Esophagus muscularis mucosa (tissue), 4 donors: ENCODE results near the gene ALDH3B1. TPM values are rescaled to one million over a fixed set of nuclear protein-coding genes. Genes with fewer than 3 reads are reported as not detected.
A peak's percentile ranks its signal among the peaks of the same experiment; 100 is the strongest.

Source experiments
- DNase-seq: peaks from one replicate; pipeline ENCODE4 v3.0.0-alpha.2; 2017; ENCODE audit errors: extremely low spot score
- H3K27ac ChIP-seq, 4 donors: fragments of 200-600 bp; sonication (generic); replicated peaks in 1 of 4; 1 replicate in 3 of 4; 2 replicates in 1 of 4; pipeline ENCODE4 v1.5.1; 2016 to 2019; ENCODE audit warnings: mild to moderate bottlenecking in 1 of 4
- H3K27me3 ChIP-seq, 4 donors: fragments of 200-600 bp; sonication (generic); one replicate each; pipeline versions ENCODE4 v1.5.1 to v1.6.0; 2016 to 2019
- H3K36me3 ChIP-seq, 4 donors: fragments of 200-600 bp; sonication (generic); one replicate each; pipeline ENCODE4 v1.5.1; 2016 to 2019
- H3K4me1 ChIP-seq, 4 donors: fragments of 200-600 bp; sonication (generic); one replicate each; pipeline ENCODE4 v1.5.1; 2016 to 2019
- H3K4me3 ChIP-seq, 4 donors: fragments of 200-600 bp; sonication (generic); 1 replicate in 2 of 4; 2 replicates in 2 of 4; pipeline ENCODE4 v1.5.1; 2016 to 2019; ENCODE audit warnings: mild to moderate bottlenecking in 4 of 4, moderate library complexity in 1 of 4
- H3K9me3 ChIP-seq, 4 donors: fragments of 200-600 bp; sonication (generic); 1 replicate in 3 of 4; 2 replicates in 1 of 4; pipeline ENCODE4 v1.5.1; 2016 to 2019
- EP300 ChIP-seq: sonication (generic); formaldehyde crosslinking; IDR thresholded peaks from one replicate; pipeline ENCODE4 v1.6.1; 2017; ENCODE audit warnings: antibody characterized with exemption
- POLR2A ChIP-seq: fragments of 450-650 bp; IDR thresholded peaks from one replicate; pipeline ENCODE4 v1.6.1; 2017; ENCODE audit warnings: antibody characterized with exemption, moderate library complexity, mild to moderate bottlenecking, low read depth
- POLR2AphosphoS5 ChIP-seq, 2 donors: sonication (generic); formaldehyde crosslinking; IDR thresholded peaks; one replicate each; pipeline ENCODE4 v1.6.1; 2017; ENCODE audit warnings: antibody characterized with exemption in 2 of 2
- WGBS: methylation state at CpG from one replicate; pipeline ENCODE4 v1.1.5; 2018; 5-methylcytosine and 5-hydroxymethylcytosine counted together
- intact Hi-C: fragments of 100-400 bp; cut with DNase I; formaldehyde crosslinking; loops from one replicate; pipeline ENCODE4 v1.15.1; 2023
- total RNA-seq, 4 donors: library from RNA; depleted of rRNA; stranded (reverse); fragments of >200 nt; gene quantifications; one replicate each; pipeline versions ENCODE4 v1.1.0 to v1.2.1, GENCODE V29; 2016
- TF ChIP-seq, protein P1 (sequence below), 3 experiments: fragments of 200-600 bp in 2 of 3; fragments of 450-650 bp in 1 of 3; sonication (generic) in 2 of 3; IDR thresholded peaks; one replicate each; pipeline ENCODE4 v1.5.1; 2017 to 2019; ENCODE audit warnings: antibody characterized with exemption in 3 of 3, mild to moderate bottlenecking in 2 of 3, moderate library complexity in 1 of 3

ALDH3B1 gene
- total RNA-seq, 4 donors from 2014 or later: 10.6 to 17.2 (median 12.6) TPM

- H3K27me3 ChIP-seq: no peaks in the 10 kb centered on the region
- no peaks in the 10 kb centered on the region for H3K36me3 ChIP-seq
- peaks cover 23 to 80% (median 65%) of the 10 kb centered on the region in 4 donors for H3K4me1 ChIP-seq
- TF ChIP-seq EP300: no peak
- TF ChIP-seq POLR2AphosphoS5 (IDR thresholded peaks at IDR 0.05): peak in 1 of 2 donors; percentile 8
- TF ChIP-seq, protein P1, sequence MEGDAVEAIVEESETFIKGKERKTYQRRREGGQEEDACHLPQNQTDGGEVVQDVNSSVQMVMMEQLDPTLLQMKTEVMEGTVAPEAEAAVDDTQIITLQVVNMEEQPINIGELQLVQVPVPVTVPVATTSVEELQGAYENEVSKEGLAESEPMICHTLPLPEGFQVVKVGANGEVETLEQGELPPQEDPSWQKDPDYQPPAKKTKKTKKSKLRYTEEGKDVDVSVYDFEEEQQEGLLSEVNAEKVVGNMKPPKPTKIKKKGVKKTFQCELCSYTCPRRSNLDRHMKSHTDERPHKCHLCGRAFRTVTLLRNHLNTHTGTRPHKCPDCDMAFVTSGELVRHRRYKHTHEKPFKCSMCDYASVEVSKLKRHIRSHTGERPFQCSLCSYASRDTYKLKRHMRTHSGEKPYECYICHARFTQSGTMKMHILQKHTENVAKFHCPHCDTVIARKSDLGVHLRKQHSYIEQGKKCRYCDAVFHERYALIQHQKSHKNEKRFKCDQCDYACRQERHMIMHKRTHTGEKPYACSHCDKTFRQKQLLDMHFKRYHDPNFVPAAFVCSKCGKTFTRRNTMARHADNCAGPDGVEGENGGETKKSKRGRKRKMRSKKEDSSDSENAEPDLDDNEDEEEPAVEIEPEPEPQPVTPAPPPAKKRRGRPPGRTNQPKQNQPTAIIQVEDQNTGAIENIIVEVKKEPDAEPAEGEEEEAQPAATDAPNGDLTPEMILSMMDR (IDR thresholded peaks at IDR 0.05): no peak
- no peak for TF ChIP-seq POLR2A
- DNase-seq: no peak
- 88% methylated on average over 11 of the region's 16 CpGs for WGBS
- H3K27ac ChIP-seq: peak overlapping the region; percentile 40 to 52 (median 46)
- no peaks in the 10 kb centered on the region for H3K9me3 ChIP-seq
- H3K4me3 ChIP-seq: no peak overlapping the region
- intact Hi-C loops: no loop called here
Measured at GRCh38 chr11:68012843-68013610, 2.9 kb downstream of the ALDH3B1 start.

- Histone ChIP-seq H3K27me3 (no peaks in the 10 kb centered on the region), H3K27ac (peak overlapping the region; percentile 40 to 52 (median 46)), H3K9me3 (no peaks in the 10 kb centered on the region), H3K4me1 (peaks cover 23 to 73% (median 65%) of the 10 kb centered on the region in 4 donors), H3K36me3 (no peaks in the 10 kb centered on the region), H3K4me3 (no peak overlapping the region)
- TF ChIP-seq, protein P1 (IDR thresholded peaks at IDR 0.05): no peak
- TF ChIP-seq POLR2A (no peak), POLR2AphosphoS5 (IDR thresholded peaks at IDR 0.05) (no peak), EP300 (no peak)
- DNase-seq: no peak
- WGBS: 96% methylated on average over 6 of the region's 14 CpGs
- intact Hi-C loops: no loop called here
Measured at GRCh38 chr11:68013611-68014156, 3.6 kb downstream of the ALDH3B1 start.

DNA sequence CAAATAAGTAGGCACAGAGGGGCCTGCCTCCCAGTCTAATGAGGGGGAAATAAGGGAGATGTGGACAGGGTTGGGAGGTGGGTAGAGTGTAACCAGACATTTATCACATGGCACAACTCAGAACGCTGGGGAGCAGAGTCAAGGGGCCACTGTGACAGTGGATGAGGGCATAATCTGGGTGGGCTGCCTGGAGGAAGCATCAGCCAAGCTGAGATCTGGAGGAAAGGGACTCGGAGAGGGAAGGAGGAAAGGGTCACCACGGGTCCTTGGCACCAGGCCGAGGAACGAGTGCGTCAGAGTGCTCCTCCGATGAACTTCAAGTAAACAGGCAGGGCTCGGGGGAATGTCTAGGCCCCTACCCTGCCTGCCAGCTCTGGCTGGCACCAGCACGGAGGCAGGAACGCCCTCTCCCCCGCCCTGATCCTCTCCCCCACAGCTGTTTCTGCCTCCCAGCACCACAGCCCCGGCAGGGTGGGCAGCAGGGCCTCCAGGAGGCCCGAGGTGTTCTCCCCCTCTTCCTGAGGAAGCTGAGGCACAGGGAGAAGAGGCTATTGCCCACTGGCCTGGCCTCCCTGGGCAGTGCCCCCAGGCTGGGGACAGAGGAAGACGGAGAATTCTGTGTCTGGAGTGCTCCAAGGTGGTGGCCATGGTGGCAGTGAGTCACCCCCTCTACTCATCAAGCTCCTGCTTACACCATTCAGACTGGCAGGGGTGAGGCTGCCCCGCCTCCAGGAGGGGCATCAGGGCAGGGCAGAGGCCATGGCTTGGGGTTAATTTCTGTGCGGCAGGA is 4.2 kb downstream of the ALDH3B1 start:
- DNase-seq: no peak
- Histone ChIP-seq H3K9me3 (no peaks in the 10 kb centered on the region), H3K27me3 (no peaks in the 10 kb centered on the region), H3K4me3 (no peak overlapping the region), H3K4me1 (peaks cover 22 to 68% (median 61%) of the 10 kb centered on the region in 4 donors), H3K27ac (peak overlapping the region; percentile 40 to 52 (median 46)), H3K36me3 (no peaks in the 10 kb centered on the region)
- intact Hi-C loops: no loop called here
- WGBS: 35% methylated on average over 12 of the region's 16 CpGs
- TF ChIP-seq, protein P1 (IDR thresholded peaks at IDR 0.05): no peak
- TF ChIP-seq POLR2A (no peak), EP300 (no peak), POLR2AphosphoS5 (IDR thresholded peaks at IDR 0.05) (no peak)

- WGBS: 60% methylated on average over 1 of the region's 19 CpGs
- H3K4me3 ChIP-seq: no peak overlapping the region
- peaks cover 15 to 61% (median 55%) of the 10 kb centered on the region in 4 donors for H3K4me1 ChIP-seq
- no peak for DNase-seq
- H3K9me3 ChIP-seq: no peaks in the 10 kb centered on the region
- TF ChIP-seq POLR2A: no peak
- TF ChIP-seq POLR2AphosphoS5 (IDR thresholded peaks at IDR 0.05): no peak
- TF ChIP-seq, protein P1 (IDR thresholded peaks at IDR 0.05): no peak
- no peak for TF ChIP-seq EP300
- intact Hi-C loops: no loop called here
- no peaks in the 10 kb centered on the region for H3K36me3 ChIP-seq
- no peaks in the 10 kb centered on the region for H3K27me3 ChIP-seq
- peak overlapping the region in 3 of 4 donors; percentile 13 to 51 (median 40) for H3K27ac ChIP-seq
Measured at GRCh38 chr11:68014947-68015447, 4.9 kb downstream of the ALDH3B1 start.
